ENCODE results near the gene MTPN. TPM values are rescaled to one million over a fixed set of nuclear protein-coding genes. Genes with fewer than 3 reads are reported as not detected.

MTPN gene
- total RNA-seq, 1 donor from 2014 or later: 173 TPM

DNA sequence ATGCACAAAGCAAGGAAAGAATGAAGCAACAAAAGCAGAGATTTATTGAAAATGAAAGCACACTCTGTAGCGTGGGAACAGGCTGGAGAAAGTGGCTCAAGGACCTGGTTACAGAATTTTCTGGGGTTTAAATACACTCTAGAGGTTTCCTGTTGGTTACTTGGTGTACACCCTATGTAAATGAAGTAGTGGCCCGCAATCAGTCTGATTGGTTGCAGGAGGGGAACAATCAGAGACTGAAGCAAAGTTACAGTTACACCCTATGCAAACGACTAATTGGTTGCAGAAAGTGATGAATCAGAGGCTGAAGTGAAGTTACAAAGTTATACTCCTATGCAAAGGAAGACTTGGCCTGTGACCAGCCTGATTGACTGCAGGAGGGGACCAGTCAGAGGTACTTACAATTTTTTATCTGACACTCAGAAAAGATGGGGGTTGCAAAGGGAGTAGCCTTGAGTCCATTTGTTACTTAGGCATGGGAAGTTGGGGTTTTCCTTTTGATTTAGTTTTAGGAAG, 3.6 kb upstream of the MTPN start:
- H4K20me1 ChIP-seq (ENCODE audit: insufficient read depth, low read length): peaks cover 10% of the 10 kb centered on the region
- peak overlapping the region; percentile 1 for H3K4me3 ChIP-seq (ENCODE audit: insufficient read depth, low read depth, low read length)
- H3K79me2 ChIP-seq (ENCODE audit: insufficient read depth, low read length): peaks cover 15% of the 10 kb centered on the region
- peak; percentile 80 for DNase-seq (ENCODE audit: low read depth)
- H3K4me3 Mint-ChIP-seq (ENCODE audit: unreplicated experiment): no peak overlapping the region
- no peaks in the 10 kb centered on the region for H3K27me3 ChIP-seq (ENCODE audit: insufficient read depth, low read length)
- peaks cover 2% of the 10 kb centered on the region for H3K9me3 Mint-ChIP-seq (ENCODE audit: unreplicated experiment)
- H3K9me3 ChIP-seq (ENCODE audit: insufficient read depth, low read depth, low read length): no peaks in the 10 kb centered on the region
- H3K36me3 ChIP-seq (ENCODE audit: insufficient read depth, low read length): no peaks in the 10 kb centered on the region
- no peak for TF ChIP-seq EZH2 (IDR thresholded peaks at IDR 0.05; ENCODE audit: insufficient read depth, low read length)
- TF ChIP-seq, protein P1, sequence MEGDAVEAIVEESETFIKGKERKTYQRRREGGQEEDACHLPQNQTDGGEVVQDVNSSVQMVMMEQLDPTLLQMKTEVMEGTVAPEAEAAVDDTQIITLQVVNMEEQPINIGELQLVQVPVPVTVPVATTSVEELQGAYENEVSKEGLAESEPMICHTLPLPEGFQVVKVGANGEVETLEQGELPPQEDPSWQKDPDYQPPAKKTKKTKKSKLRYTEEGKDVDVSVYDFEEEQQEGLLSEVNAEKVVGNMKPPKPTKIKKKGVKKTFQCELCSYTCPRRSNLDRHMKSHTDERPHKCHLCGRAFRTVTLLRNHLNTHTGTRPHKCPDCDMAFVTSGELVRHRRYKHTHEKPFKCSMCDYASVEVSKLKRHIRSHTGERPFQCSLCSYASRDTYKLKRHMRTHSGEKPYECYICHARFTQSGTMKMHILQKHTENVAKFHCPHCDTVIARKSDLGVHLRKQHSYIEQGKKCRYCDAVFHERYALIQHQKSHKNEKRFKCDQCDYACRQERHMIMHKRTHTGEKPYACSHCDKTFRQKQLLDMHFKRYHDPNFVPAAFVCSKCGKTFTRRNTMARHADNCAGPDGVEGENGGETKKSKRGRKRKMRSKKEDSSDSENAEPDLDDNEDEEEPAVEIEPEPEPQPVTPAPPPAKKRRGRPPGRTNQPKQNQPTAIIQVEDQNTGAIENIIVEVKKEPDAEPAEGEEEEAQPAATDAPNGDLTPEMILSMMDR (IDR thresholded peaks at IDR 0.05; ENCODE audit: insufficient read depth, low read depth, low read length): no peak
- H3K27ac ChIP-seq (ENCODE audit: low read depth, low read length): peak overlapping the region; percentile 41
- H3K36me3 Mint-ChIP-seq (ENCODE audit: low read depth, unreplicated experiment): no peaks in the 10 kb centered on the region
- H3K27me3 Mint-ChIP-seq (ENCODE audit: low read depth, unreplicated experiment): no peaks in the 10 kb centered on the region
- peak overlapping the region; percentile 54 for H2AFZ ChIP-seq (ENCODE audit: low read depth, low read length)
- H3K9ac ChIP-seq (ENCODE audit: low read length): peak overlapping the region; percentile 16
- H3K27ac Mint-ChIP-seq (ENCODE audit: unreplicated experiment): peak overlapping the region; percentile 4
- peak overlapping the region; percentile 69 for H3K4me2 ChIP-seq (ENCODE audit: low read length)
- peaks cover 28% of the 10 kb centered on the region for H3K4me1 ChIP-seq (ENCODE audit: insufficient read depth, low read length)
- peaks cover 16% of the 10 kb centered on the region for H3K4me1 Mint-ChIP-seq (ENCODE audit: low read depth, unreplicated experiment)
- FAIRE-seq: no peak

DNA sequence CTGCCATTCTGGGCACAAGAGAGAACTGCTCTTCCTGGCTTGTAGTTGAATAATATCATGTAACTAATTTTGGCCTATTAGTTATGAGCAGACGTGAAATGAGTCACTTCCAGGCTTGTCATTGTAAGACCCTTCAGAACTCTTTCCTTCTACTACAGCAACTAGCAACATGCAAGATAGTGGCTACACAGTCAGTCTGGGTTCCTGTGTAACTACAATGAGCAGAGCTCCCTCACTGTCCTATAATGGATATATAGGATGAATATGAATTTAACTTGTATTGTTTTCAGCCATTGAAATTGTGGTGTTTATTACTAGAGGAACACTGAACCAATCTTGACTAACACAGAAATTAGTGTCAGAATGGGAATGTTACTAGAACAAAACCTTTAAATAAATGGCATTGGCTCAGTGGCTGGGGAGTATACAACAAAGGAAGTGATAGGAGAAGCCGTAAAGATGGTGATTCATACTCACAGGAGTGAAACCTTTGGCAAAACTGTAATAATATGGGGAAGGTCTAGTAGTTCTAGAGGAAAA, 2.9 kb upstream of the MTPN start:
- H3K27ac Mint-ChIP-seq (ENCODE audit: unreplicated experiment): peak overlapping the region; percentile 4
- peak overlapping the region; percentile 69 for H3K4me2 ChIP-seq (ENCODE audit: low read length)
- peak overlapping the region; percentile 41 for H3K27ac ChIP-seq (ENCODE audit: low read depth, low read length)
- H3K9me3 ChIP-seq (ENCODE audit: insufficient read depth, low read depth, low read length): no peaks in the 10 kb centered on the region
- H2AFZ ChIP-seq (ENCODE audit: low read depth, low read length): peak overlapping the region; percentile 54
- H3K79me2 ChIP-seq (ENCODE audit: insufficient read depth, low read length): peaks cover 22% of the 10 kb centered on the region
- peak; percentile 17 for FAIRE-seq
- peaks cover 31% of the 10 kb centered on the region for H3K4me1 ChIP-seq (ENCODE audit: insufficient read depth, low read length)
- peaks cover 2% of the 10 kb centered on the region for H3K9me3 Mint-ChIP-seq (ENCODE audit: unreplicated experiment)
- H3K9ac ChIP-seq (ENCODE audit: low read length): peak overlapping the region; percentile 16
- H3K4me1 Mint-ChIP-seq (ENCODE audit: low read depth, unreplicated experiment): peaks cover 20% of the 10 kb centered on the region
- H3K4me3 ChIP-seq (ENCODE audit: insufficient read depth, low read depth, low read length): peak overlapping the region; percentile 1
- H3K4me3 Mint-ChIP-seq (ENCODE audit: unreplicated experiment): no peak overlapping the region
- H3K36me3 ChIP-seq (ENCODE audit: insufficient read depth, low read length): no peaks in the 10 kb centered on the region
- H3K27me3 Mint-ChIP-seq (ENCODE audit: low read depth, unreplicated experiment): no peaks in the 10 kb centered on the region
- no peaks in the 10 kb centered on the region for H3K36me3 Mint-ChIP-seq (ENCODE audit: low read depth, unreplicated experiment)
- H4K20me1 ChIP-seq (ENCODE audit: insufficient read depth, low read length): peaks cover 16% of the 10 kb centered on the region
- peak; percentile 67 for DNase-seq (ENCODE audit: low read depth)
- no peaks in the 10 kb centered on the region for H3K27me3 ChIP-seq (ENCODE audit: insufficient read depth, low read length)
- TF ChIP-seq, protein P1 (IDR thresholded peaks at IDR 0.05; ENCODE audit: insufficient read depth, low read depth, low read length): no peak
- no peak for TF ChIP-seq EZH2 (IDR thresholded peaks at IDR 0.05; ENCODE audit: insufficient read depth, low read length)

DNA sequence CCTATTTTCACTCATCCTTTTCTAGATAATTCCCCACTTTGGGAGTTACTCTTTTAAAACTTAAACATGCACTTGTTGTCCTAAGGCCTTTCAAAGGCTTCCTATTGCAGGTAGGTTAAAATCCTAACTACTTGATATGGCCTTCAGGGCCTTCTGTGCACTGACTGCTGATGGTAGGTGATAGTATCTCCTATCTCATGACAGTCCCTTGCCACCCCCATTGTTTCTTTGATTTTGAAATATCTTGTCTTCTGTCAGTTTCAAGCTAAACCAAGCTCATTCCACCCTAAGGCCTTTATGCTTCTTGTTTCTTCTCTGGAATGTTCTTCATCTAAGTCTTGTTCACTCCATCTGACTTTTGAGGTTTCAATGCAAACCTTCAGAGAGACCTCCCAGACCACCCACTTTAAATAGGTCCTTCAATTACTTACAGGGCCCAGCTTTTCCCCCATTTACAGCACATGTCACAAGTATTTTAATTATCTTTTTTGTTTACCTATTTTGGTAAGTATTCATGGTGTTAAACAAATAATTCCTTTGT, 2.4 kb upstream of the MTPN start:
- DNase-seq (ENCODE audit: low read depth): no peak
- no peaks in the 10 kb centered on the region for H3K27me3 ChIP-seq (ENCODE audit: insufficient read depth, low read length)
- no peaks in the 10 kb centered on the region for H3K9me3 ChIP-seq (ENCODE audit: insufficient read depth, low read depth, low read length)
- Mint-ChIP-seq H3K4me3 (ENCODE audit: unreplicated experiment) (no peak overlapping the region), H3K27ac (ENCODE audit: unreplicated experiment) (peak overlapping the region; percentile 4), H3K9me3 (ENCODE audit: unreplicated experiment) (peaks cover 2% of the 10 kb centered on the region), H3K27me3 (ENCODE audit: low read depth, unreplicated experiment) (no peaks in the 10 kb centered on the region), H3K4me1 (ENCODE audit: low read depth, unreplicated experiment) (peaks cover 25% of the 10 kb centered on the region), H3K36me3 (ENCODE audit: low read depth, unreplicated experiment) (no peaks in the 10 kb centered on the region)
- H3K4me2 ChIP-seq (ENCODE audit: low read length): peak overlapping the region; percentile 69
- H3K79me2 ChIP-seq (ENCODE audit: insufficient read depth, low read length): peaks cover 27% of the 10 kb centered on the region
- peaks cover 31% of the 10 kb centered on the region for H3K4me1 ChIP-seq (ENCODE audit: insufficient read depth, low read length)
- TF ChIP-seq, protein P1 (IDR thresholded peaks at IDR 0.05; ENCODE audit: insufficient read depth, low read depth, low read length): no peak
- no peak for TF ChIP-seq EZH2 (IDR thresholded peaks at IDR 0.05; ENCODE audit: insufficient read depth, low read length)
- H3K27ac ChIP-seq (ENCODE audit: low read depth, low read length): peak overlapping the region; percentile 41
- H3K36me3 ChIP-seq (ENCODE audit: insufficient read depth, low read length): no peaks in the 10 kb centered on the region
- H3K4me3 ChIP-seq (ENCODE audit: insufficient read depth, low read depth, low read length): no peak overlapping the region
- no peak for FAIRE-seq
- no peak overlapping the region for H3K9ac ChIP-seq (ENCODE audit: low read length)
- H4K20me1 ChIP-seq (ENCODE audit: insufficient read depth, low read length): peaks cover 22% of the 10 kb centered on the region
- peak overlapping the region; percentile 54 for H2AFZ ChIP-seq (ENCODE audit: low read depth, low read length)
